ENCODE measurements around the gene SCYGR3. TPM values are rescaled to one million over a fixed set of nuclear protein-coding genes. Genes with fewer than 3 reads are reported as not detected.

SCYGR3 gene
- total and polyA plus RNA-seq, 2 experiments from 2014 or later = not detected

DNA sequence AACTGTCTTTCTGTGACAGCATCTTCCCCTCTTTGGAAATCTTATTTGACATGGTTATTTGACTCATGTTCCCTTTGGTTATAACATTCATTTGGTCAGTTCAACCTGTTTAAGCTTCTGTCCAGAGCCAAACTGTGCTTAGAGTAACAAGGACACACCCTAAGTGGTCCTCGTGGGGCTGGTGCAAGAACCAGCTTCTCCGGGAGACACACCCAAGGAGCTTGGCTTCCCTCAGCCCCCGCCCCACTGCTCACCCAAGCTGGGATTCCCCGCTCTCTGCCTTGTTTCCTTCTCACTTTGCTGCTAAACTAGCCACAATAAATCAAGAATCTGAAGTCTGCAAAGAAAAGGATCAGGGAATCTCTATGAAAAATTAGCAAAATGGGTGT is 1.4 kb downstream of the SCYGR3 start (continued):
- TF ChIP-seq, protein P1, sequence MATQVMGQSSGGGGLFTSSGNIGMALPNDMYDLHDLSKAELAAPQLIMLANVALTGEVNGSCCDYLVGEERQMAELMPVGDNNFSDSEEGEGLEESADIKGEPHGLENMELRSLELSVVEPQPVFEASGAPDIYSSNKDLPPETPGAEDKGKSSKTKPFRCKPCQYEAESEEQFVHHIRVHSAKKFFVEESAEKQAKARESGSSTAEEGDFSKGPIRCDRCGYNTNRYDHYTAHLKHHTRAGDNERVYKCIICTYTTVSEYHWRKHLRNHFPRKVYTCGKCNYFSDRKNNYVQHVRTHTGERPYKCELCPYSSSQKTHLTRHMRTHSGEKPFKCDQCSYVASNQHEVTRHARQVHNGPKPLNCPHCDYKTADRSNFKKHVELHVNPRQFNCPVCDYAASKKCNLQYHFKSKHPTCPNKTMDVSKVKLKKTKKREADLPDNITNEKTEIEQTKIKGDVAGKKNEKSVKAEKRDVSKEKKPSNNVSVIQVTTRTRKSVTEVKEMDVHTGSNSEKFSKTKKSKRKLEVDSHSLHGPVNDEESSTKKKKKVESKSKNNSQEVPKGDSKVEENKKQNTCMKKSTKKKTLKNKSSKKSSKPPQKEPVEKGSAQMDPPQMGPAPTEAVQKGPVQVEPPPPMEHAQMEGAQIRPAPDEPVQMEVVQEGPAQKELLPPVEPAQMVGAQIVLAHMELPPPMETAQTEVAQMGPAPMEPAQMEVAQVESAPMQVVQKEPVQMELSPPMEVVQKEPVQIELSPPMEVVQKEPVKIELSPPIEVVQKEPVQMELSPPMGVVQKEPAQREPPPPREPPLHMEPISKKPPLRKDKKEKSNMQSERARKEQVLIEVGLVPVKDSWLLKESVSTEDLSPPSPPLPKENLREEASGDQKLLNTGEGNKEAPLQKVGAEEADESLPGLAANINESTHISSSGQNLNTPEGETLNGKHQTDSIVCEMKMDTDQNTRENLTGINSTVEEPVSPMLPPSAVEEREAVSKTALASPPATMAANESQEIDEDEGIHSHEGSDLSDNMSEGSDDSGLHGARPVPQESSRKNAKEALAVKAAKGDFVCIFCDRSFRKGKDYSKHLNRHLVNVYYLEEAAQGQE (IDR thresholded peaks at IDR 0.05; ENCODE audit: unreplicated experiment) = no peak
- no peak for TF ChIP-seq EZH2 (IDR thresholded peaks at IDR 0.05; ENCODE audit: low read depth, unreplicated experiment)
- TF ChIP-seq ZNF331 (CRISPR knock-in tag; IDR thresholded peaks at IDR 0.05; ENCODE audit: low read depth) = no peak
- no peak for TF ChIP-seq NANOG (IDR thresholded peaks at IDR 0.05; ENCODE audit: borderline replicate concordance)
- TF ChIP-seq STAT1 (IDR thresholded peaks at IDR 0.05; ENCODE audit: unreplicated experiment) = no peak
- no peak for TF ChIP-seq CREB1 (CRISPR knock-in tag; IDR thresholded peaks at IDR 0.05; ENCODE audit: low read depth)

DNA sequence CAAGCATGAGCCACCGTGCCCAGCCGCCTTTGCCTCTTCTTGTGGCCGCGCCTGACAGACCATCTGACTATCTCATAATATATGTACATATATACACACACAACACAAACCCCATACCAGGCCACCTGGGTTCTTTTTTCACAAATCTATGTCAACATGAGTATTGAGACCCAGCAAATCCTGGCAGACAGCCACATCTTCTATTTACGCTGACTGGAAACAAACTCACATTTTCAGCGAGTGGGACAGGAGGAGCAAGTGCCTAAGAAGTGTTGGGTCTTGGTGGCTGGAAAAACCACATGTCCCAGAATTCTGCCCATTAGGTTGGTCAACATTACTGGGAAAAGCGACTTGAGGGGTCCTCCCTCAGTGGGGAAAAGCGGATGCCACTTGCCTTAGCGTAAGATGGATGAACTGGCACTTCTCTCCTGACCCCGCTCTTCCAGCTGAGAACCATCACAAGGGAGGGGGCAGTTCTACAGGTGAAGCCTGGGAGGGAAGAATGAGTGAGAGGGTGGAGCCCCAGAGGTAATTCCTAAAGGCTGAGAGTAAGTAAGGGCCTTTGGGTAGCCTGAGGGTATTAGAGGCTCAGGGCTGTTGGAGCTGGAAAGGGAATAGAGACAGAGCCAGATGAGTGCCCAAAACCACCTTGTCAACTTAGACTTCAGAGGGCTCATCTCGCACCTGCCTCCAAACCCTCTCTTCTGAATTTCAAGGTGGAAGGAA is 1.9 kb downstream of the SCYGR3 start:
- Mint-ChIP-seq H3K9me3 (no peaks in the 10 kb centered on the region), H3K4me3 (no peak overlapping the region), H3K4me1 (peaks cover 15% of the 10 kb centered on the region), H3K27me3 (ENCODE audit: insufficient read depth, low read depth, poor library complexity) (peaks cover under 1% of the 10 kb centered on the region), H3K27ac (no peak overlapping the region), H3K36me3 (ENCODE audit: low read depth) (no peaks in the 10 kb centered on the region)
- no peak overlapping the region for H3K4me3 ChIP-seq
- no peaks in the 10 kb centered on the region; the same call in 1 of the 2 replicates for H4K20me1 ChIP-seq (replicated peaks; ENCODE audit: insufficient read depth)
- H3K4me1 ChIP-seq (ENCODE audit: insufficient read depth) = peaks cover 7% of the 10 kb centered on the region; the same call in 1 of the 2 replicates
- H3F3A ChIP-seq (replicated peaks; ENCODE audit: low read depth) = no peaks in the 10 kb centered on the region
- TF ChIP-seq, protein P1 (IDR thresholded peaks at IDR 0.05; ENCODE audit: unreplicated experiment) = no peak
- TF ChIP-seq ZNF114 (CRISPR knock-in tag; IDR thresholded peaks at IDR 0.05) = no peak
- no peak for TF ChIP-seq JUNB (IDR thresholded peaks at IDR 0.05; ENCODE audit: unreplicated experiment)
- TF ChIP-seq, protein P2, sequence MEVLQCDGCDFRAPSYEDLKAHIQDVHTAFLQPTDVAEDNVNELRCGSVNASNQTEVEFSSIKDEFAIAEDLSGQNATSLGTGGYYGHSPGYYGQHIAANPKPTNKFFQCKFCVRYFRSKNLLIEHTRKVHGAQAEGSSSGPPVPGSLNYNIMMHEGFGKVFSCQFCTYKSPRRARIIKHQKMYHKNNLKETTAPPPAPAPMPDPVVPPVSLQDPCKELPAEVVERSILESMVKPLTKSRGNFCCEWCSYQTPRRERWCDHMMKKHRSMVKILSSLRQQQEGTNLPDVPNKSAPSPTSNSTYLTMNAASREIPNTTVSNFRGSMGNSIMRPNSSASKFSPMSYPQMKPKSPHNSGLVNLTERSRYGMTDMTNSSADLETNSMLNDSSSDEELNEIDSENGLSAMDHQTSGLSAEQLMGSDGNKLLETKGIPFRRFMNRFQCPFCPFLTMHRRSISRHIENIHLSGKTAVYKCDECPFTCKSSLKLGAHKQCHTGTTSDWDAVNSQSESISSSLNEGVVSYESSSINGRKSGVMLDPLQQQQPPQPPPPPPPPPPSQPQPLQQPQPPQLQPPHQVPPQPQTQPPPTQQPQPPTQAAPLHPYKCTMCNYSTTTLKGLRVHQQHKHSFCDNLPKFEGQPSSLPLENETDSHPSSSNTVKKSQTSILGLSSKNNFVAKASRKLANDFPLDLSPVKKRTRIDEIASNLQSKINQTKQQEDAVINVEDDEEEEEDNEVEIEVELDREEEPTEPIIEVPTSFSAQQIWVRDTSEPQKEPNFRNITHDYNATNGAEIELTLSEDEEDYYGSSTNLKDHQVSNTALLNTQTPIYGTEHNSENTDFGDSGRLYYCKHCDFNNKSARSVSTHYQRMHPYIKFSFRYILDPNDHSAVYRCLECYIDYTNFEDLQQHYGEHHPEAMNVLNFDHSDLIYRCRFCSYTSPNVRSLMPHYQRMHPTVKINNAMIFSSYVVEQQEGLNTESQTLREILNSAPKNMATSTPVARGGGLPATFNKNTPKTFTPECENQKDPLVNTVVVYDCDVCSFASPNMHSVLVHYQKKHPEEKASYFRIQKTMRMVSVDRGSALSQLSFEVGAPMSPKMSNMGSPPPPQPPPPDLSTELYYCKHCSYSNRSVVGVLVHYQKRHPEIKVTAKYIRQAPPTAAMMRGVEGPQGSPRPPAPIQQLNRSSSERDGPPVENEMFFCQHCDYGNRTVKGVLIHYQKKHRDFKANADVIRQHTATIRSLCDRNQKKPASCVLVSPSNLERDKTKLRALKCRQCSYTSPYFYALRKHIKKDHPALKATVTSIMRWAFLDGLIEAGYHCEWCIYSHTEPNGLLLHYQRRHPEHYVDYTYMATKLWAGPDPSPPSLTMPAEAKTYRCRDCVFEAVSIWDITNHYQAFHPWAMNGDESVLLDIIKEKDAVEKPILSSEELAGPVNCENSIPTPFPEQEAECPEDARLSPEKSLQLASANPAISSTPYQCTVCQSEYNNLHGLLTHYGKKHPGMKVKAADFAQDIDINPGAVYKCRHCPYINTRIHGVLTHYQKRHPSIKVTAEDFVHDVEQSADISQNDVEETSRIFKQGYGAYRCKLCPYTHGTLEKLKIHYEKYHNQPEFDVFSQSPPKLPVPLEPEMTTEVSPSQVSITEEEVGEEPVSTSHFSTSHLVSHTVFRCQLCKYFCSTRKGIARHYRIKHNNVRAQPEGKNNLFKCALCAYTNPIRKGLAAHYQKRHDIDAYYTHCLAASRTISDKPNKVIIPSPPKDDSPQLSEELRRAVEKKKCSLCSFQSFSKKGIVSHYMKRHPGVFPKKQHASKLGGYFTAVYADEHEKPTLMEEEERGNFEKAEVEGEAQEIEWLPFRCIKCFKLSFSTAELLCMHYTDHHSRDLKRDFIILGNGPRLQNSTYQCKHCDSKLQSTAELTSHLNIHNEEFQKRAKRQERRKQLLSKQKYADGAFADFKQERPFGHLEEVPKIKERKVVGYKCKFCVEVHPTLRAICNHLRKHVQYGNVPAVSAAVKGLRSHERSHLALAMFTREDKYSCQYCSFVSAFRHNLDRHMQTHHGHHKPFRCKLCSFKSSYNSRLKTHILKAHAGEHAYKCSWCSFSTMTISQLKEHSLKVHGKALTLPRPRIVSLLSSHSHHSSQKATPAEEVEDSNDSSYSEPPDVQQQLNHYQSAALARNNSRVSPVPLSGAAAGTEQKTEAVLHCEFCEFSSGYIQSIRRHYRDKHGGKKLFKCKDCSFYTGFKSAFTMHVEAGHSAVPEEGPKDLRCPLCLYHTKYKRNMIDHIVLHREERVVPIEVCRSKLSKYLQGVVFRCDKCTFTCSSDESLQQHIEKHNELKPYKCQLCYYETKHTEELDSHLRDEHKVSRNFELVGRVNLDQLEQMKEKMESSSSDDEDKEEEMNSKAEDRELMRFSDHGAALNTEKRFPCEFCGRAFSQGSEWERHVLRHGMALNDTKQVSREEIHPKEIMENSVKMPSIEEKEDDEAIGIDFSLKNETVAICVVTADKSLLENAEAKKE (CRISPR knock-in tag; IDR thresholded peaks at IDR 0.05) = no peak
- no peaks in the 10 kb centered on the region for H3K36me3 ChIP-seq (ENCODE audit: insufficient read depth)
- DNase-seq (ENCODE audit: low spot score) = peak; percentile 20
- H3K79me2 ChIP-seq (replicated peaks; ENCODE audit: insufficient read depth) = no peaks in the 10 kb centered on the region
- no peak overlapping the region for H3K27ac ChIP-seq (ENCODE audit: low read depth)
- H3K27me3 ChIP-seq (ENCODE audit: insufficient read depth) = no peaks in the 10 kb centered on the region
- H3K4me2 ChIP-seq = no peak overlapping the region
- no peaks in the 10 kb centered on the region for H3K9me2 ChIP-seq (ENCODE audit: insufficient read depth)
- no peak overlapping the region for H2AFZ ChIP-seq
- peak; percentile 58 for ATAC-seq

All from GM23338 (cell line).